GM12801 (cell line): ENCODE measurements around the gene CERS6.

ENCODE experiments used
- CTCF ChIP-seq: IDR thresholded peaks from one replicate; pipeline ENCODE4 v1.5.1; 2011; ENCODE audit warnings: control low read depth; ENCODE audit not compliant: insufficient read length; ENCODE audit errors: extremely low read depth

The CERS6 gene

GRCh38 chr2:168766600-168766999 lies 310.5 kb downstream of the CERS6 start:
- no peak for TF ChIP-seq CTCF

GRCh38 chr2:168767258-168767657 lies 311.2 kb downstream of the CERS6 start:
- TF ChIP-seq CTCF, result no peak

- no peak for TF ChIP-seq CTCF
Measured at GRCh38 chr2:168770796-168771195, 314.7 kb downstream of the CERS6 start.

GRCh38 chr2:168772704-168773103 lies 316.6 kb downstream of the CERS6 start:
- TF ChIP-seq CTCF, result no peak

- TF ChIP-seq CTCF, result no peak
Measured at GRCh38 chr2:168773128-168773527, 317.1 kb downstream of the CERS6 start.

GRCh38 chr2:168773719-168774521 lies 317.8 kb downstream of the CERS6 start:
- no peak for TF ChIP-seq CTCF

GRCh38 chr2:168775837-168776236 lies 319.8 kb downstream of the CERS6 start:
- no peak for TF ChIP-seq CTCF
